Heart left ventricle (tissue), 16 donors: ENCODE measurements around the gene SLC35A2. TPM values are rescaled to one million over a fixed set of nuclear protein-coding genes. Genes with fewer than 3 reads are reported as not detected.

Source experiments
- ATAC-seq, 4 donors: fragments of 200-7000 bp; cut with Tn5 transposase; one replicate each; pipeline ENCODE4 v1.9.1; 2020 to 2022; ENCODE audit warnings: moderate library complexity in 4 of 4, mild to moderate bottlenecking in 3 of 4, moderate number of reproducible peaks in 1 of 4
- DNase-seq, 5 donors: peaks; one replicate each; pipeline ENCODE4 v3.0.0-alpha.2; 2020
- H3K27ac ChIP-seq, 12 donors: fragments of 200-600 bp; sonication (generic) in 4 of 12; one replicate each; pipeline versions ENCODE4 v1.5.0 to v1.8.0; 2016 to 2022; ENCODE audit warnings: mild to moderate bottlenecking in 2 of 12
- H3K27me3 ChIP-seq, 9 donors: fragments of 200-600 bp; sonication (generic) in 2 of 9; one replicate each; pipeline versions ENCODE4 v1.5.1 to v1.8.0; 2016 to 2022; ENCODE audit warnings: mild to moderate bottlenecking in 3 of 9
- H3K36me3 ChIP-seq, 9 donors: fragments of 200-600 bp; sonication (generic) in 2 of 9; one replicate each; pipeline versions ENCODE4 v1.5.0 to v1.8.0; 2018 to 2022; ENCODE audit warnings: mild to moderate bottlenecking in 2 of 9
- H3K4me1 ChIP-seq, 12 donors: fragments of 200-600 bp; sonication (generic) in 4 of 12; one replicate each; pipeline versions ENCODE4 v1.5.0 to v1.8.0; 2016 to 2022; ENCODE audit warnings: mild to moderate bottlenecking in 3 of 12
- H3K4me3 ChIP-seq, 12 donors: fragments of 200-600 bp; sonication (generic) in 4 of 12; one replicate each; pipeline versions ENCODE4 v1.5.0 to v1.8.0; 2017 to 2022; ENCODE audit warnings: mild to moderate bottlenecking in 9 of 12, moderate library complexity in 4 of 12
- H3K9me3 ChIP-seq, 12 donors: fragments of 200-600 bp; sonication (generic) in 4 of 12; one replicate each; pipeline versions ENCODE4 v1.5.0 to v1.8.0; 2016 to 2022; ENCODE audit warnings: mild to moderate bottlenecking in 1 of 12
- POLR2A ChIP-seq, 2 donors: fragments of 450-650 bp; IDR thresholded peaks; one replicate each; pipeline ENCODE4 v1.6.1; 2017; ENCODE audit warnings: antibody characterized with exemption in 2 of 2, mild to moderate bottlenecking in 2 of 2, moderate library complexity in 2 of 2
- WGBS, 4 donors: extraction: QIAGEN DNeasy Blood & Tissue Kit in 2 of 4; methylation state at CpG; one replicate each; pipeline versions ENCODE4 v1.1.5 to v1.1.7; 2013 to 2018; 5-methylcytosine and 5-hydroxymethylcytosine counted together
- intact Hi-C, 10 donors: fragments of 100-400 bp; cut with DNase I; formaldehyde crosslinking; loops; one replicate each; pipeline versions ENCODE4 v1.11.1 to v1.14.2; 2022
- polyA plus RNA-seq, 2 donors: library from polyadenylated mRNA; stranded (reverse); fragments of 200-250 nt; gene quantifications; one replicate each; pipeline ENCODE4 v1.2.3, GENCODE V29; 2013
- total RNA-seq, 9 donors: library from RNA; depleted of rRNA in 2 of 9; stranded (reverse); fragments of >200 nt in 2 of 9; fragmentation: NEBNext Ultra II Directional in 3 of 9; extraction: Animal tissue kit (Norgen Biotek cat#: 25700) in 3 of 9; gene quantifications; one replicate each; pipeline versions ENCODE4 v1.1.0 to v1.2.4, GENCODE V29; 2016 to 2023
- TF ChIP-seq, protein P1 (sequence below), 12 donors: fragments of 200-600 bp; sonication (generic) in 4 of 12; IDR thresholded peaks; one replicate each; pipeline versions ENCODE4 v1.5.0 to v1.8.0; 2018 to 2022; ENCODE audit warnings: antibody characterized with exemption in 12 of 12, mild to moderate bottlenecking in 5 of 12
- donor health status: ischemic (EF 13 %, LVEDD 7.1; RV severe dilation, severe dysfunction).
- donor health status: healthy with polysubstance abuse.
- donor health status: DM: no; HTN: yes; CAD: no.
- donor health status: DM: no; HTN: no; CAD: no.
- donor health status: ischemic (EF 25% LVEDD 6.9; RV normal size, moderate dysfunction).
- donor health status: ischemic (EF 25% LVEDD 5.7; RV mildly dilated, moderate dysfunction).
- donor health status: healthy.
- donor health status: DM: yes; HTN: yes; CAD: no.
- donor health status: ischemic (EF 35%, LVEDD 5.7; RV mildly dilated, moderate dysfunction).
- donor health status: nonischemic (EF 11% LVEDD 7.7; RV severe dilation, severe dysfunction).
- donor health status: DM: yes; HTN: yes; CAD: no.
- donor health status: PGD.
- donor health status: ischemic (EF 29% LVEDD 5.4; RV normal size, mild dysfunction).
- donor health status: nonischemic (EF 23%, LVEDD 6.1; RV moderate dilation, normal function).

SLC35A2 gene
- total and polyA plus RNA-seq, 11 donors: 6.1 to 28.5 (median 14.4) TPM

DNA sequence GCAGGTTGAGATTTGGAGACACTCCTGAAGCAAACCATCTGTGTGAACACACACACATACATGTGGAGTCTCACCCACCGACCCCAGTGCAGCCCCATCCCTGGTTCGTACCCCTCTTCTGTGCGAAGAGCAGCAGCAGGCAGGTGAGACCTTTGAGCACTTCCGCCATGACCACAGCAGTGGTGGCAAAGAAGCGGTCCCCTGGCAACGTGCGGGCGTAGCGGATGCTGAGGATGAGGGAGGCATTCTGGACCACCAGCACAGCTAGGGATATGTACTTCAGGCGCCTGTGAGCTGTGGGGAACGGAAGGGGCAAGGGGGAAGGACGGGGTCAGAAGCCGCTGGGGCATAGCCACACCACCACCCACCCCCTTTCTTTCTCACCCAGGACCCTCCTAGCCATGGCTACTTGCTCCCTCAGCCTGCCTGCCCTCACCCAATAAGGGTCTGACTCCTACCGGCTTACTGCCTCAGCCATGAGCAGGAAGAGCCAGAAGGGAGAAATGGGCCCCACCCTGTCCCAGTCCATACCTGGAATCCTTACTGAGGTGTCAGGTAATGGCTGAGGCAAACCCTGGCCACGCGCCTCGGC lies 1.6 kb downstream of the SLC35A2 start:
- no peak overlapping the region for H3K4me3 ChIP-seq
- H3K36me3 ChIP-seq: peaks cover 0 to 25% (median 7%) of the 10 kb centered on the region in 9 donors
- no peak for TF ChIP-seq POLR2A (IDR thresholded peaks at IDR 0.05)
- TF ChIP-seq, protein P1, sequence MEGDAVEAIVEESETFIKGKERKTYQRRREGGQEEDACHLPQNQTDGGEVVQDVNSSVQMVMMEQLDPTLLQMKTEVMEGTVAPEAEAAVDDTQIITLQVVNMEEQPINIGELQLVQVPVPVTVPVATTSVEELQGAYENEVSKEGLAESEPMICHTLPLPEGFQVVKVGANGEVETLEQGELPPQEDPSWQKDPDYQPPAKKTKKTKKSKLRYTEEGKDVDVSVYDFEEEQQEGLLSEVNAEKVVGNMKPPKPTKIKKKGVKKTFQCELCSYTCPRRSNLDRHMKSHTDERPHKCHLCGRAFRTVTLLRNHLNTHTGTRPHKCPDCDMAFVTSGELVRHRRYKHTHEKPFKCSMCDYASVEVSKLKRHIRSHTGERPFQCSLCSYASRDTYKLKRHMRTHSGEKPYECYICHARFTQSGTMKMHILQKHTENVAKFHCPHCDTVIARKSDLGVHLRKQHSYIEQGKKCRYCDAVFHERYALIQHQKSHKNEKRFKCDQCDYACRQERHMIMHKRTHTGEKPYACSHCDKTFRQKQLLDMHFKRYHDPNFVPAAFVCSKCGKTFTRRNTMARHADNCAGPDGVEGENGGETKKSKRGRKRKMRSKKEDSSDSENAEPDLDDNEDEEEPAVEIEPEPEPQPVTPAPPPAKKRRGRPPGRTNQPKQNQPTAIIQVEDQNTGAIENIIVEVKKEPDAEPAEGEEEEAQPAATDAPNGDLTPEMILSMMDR (IDR thresholded peaks at IDR 0.05): no peak
- ATAC-seq (no peak), DNase-seq (no peak)
- peaks cover 0 to 7% (median 0%) of the 10 kb centered on the region in 12 donors for H3K9me3 ChIP-seq
- 88 to 95% (median 91%) methylated on average over 17 of the region's 17 CpGs for WGBS, 4 donors
- H3K27me3 ChIP-seq: no peaks in the 10 kb centered on the region
- H3K27ac ChIP-seq: no peak overlapping the region
- peaks cover 0 to 12% (median 5%) of the 10 kb centered on the region in 12 donors for H3K4me1 ChIP-seq
- intact Hi-C loops: loop anchor here in 1 of 10 donors (10.0 kb wide), 2 partner anchors 105 to 235 kb away; partner anchors contain the start of gene HDAC6

DNA sequence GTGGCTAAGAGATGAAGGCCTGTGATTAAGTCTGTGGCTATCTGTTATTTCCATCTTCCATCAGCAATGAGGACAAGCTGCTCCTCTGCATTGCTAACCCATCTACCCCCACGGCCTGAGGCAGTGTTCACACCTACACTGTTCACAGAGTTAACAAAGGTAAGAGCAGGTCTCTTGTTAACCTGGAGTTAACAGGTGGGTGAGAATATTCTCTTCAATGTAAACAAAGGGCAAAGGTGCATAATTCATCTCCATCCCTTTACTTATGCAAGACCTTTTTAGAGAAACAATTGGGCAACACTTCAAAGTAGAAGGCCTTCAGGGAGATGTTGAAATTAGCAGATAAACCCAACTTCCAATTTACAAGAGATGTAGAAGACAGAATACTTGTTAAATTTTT lies 2.8 kb downstream of the SLC35A2 start:
- H3K4me1 ChIP-seq: peaks cover 0 to 12% (median 5%) of the 10 kb centered on the region in 12 donors
- no peak for ATAC-seq
- H3K9me3 ChIP-seq: peaks cover 0 to 7% (median 0%) of the 10 kb centered on the region in 12 donors
- H3K36me3 ChIP-seq: peaks cover 0 to 26% (median 14%) of the 10 kb centered on the region in 9 donors
- no peak for DNase-seq
- H3K4me3 ChIP-seq: no peak overlapping the region
- 38 to 80% (median 59%) methylated on average over 1 of the region's 1 CpG for WGBS, 4 donors
- H3K27ac ChIP-seq: no peak overlapping the region
- intact Hi-C loops: no loop called here
- no peaks in the 10 kb centered on the region for H3K27me3 ChIP-seq
- TF ChIP-seq, protein P1 (IDR thresholded peaks at IDR 0.05): no peak
- no peak for TF ChIP-seq POLR2A (IDR thresholded peaks at IDR 0.05)

DNA sequence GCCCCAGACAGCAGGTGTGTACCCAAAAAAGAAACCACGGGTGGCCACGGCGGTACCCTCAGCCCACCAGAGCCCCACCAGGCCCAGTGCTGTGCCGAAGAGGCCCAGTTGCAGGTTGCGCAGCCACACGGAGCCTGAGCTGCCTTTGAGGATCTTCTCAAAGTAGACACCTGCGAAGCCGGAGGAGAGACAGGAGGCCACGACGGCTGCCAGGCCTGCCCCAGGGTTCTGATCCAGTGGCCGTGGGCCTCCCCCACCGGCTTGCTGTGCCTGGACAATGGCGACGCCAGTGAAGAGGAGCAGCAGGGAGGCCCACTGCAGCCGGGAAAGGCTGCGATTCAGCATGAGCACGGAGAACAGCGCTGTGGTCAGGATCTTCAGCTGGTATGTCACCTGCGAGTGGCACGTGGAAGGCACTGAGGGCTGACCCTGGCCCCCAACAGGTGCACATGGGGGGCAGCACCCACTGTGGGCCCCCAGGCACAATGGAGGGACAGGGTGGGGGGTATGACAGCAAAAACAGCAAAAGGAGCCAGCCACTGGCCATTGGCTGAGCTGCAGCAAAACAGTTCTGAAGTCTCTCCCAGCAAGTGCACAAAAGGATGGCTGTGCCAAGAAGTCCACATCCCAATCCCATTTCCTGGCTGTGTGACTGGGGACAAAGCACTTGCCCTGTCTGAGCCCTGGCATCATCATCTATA lies 6.2 kb downstream of the SLC35A2 start:
- no peaks in the 10 kb centered on the region for H3K9me3 ChIP-seq
- WGBS, 4 donors: 88 to 92% (median 91%) methylated on average over 12 to 20 of the region's 20 CpGs
- intact Hi-C loops: no loop called here
- H3K36me3 ChIP-seq: peaks cover 0 to 55% (median 32%) of the 10 kb centered on the region in 9 donors
- peaks cover 0 to under 1% (median 0%) of the 10 kb centered on the region in 12 donors for H3K4me1 ChIP-seq
- H3K4me3 ChIP-seq: no peak overlapping the region
- no peak for TF ChIP-seq POLR2A (IDR thresholded peaks at IDR 0.05)
- TF ChIP-seq, protein P1 (IDR thresholded peaks at IDR 0.05): no peak
- H3K27ac ChIP-seq: no peak overlapping the region
- H3K27me3 ChIP-seq: peaks cover 0 to 3% (median 0%) of the 10 kb centered on the region in 9 donors
- no peak for DNase-seq
- ATAC-seq: no peak

DNA sequence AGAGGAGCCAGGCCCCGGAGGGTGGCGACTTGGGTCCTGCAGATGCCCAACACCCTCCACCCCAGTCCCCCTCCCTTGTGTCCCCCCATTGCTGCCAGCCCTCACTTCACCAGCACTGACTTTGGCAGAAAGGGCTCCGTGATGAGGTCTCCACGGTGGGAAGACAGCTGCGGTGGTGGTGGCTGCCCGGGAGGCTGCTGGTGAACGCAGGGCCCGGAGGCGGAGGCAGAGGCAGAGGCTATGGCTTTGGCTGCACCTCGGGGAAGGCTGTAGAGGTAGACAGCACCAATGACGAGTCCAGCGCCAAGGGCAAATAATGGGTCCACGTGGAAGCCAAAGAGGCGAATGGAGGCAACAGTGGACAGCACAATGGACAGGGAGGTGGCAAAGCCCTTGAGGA lies 6.8 kb downstream of the SLC35A2 start:
- ATAC-seq (no peak), DNase-seq (no peak)
- Histone ChIP-seq H3K27ac (no peak overlapping the region), H3K4me3 (no peak overlapping the region), H3K27me3 (peaks cover 0 to 3% (median 0%) of the 10 kb centered on the region in 9 donors), H3K9me3 (no peaks in the 10 kb centered on the region), H3K4me1 (peaks cover 0 to 2% (median 0%) of the 10 kb centered on the region in 12 donors), H3K36me3 (peaks cover 0 to 56% (median 32%) of the 10 kb centered on the region in 9 donors)
- 83 to 91% (median 86%) methylated on average over 13 to 14 of the region's 14 CpGs for WGBS, 4 donors
- intact Hi-C loops: no loop called here
- no peak for TF ChIP-seq POLR2A (IDR thresholded peaks at IDR 0.05)
- TF ChIP-seq, protein P1 (IDR thresholded peaks at IDR 0.05): no peak
